ENCODE measurements around the gene PRR5. TPM values are rescaled to one million over a fixed set of nuclear protein-coding genes. Genes with fewer than 3 reads are reported as not detected.
A peak's percentile ranks its signal among the peaks of the same experiment; 100 is the strongest.
"Not testable (repeated sequence)": the region's sequence is repeated elsewhere in the genome, so short reads cannot be mapped to it uniquely, and the experiment has no call there.

Gene PRR5
- total RNA-seq, 1 donor from 2014 or later, result 2.9 TPM

DNA sequence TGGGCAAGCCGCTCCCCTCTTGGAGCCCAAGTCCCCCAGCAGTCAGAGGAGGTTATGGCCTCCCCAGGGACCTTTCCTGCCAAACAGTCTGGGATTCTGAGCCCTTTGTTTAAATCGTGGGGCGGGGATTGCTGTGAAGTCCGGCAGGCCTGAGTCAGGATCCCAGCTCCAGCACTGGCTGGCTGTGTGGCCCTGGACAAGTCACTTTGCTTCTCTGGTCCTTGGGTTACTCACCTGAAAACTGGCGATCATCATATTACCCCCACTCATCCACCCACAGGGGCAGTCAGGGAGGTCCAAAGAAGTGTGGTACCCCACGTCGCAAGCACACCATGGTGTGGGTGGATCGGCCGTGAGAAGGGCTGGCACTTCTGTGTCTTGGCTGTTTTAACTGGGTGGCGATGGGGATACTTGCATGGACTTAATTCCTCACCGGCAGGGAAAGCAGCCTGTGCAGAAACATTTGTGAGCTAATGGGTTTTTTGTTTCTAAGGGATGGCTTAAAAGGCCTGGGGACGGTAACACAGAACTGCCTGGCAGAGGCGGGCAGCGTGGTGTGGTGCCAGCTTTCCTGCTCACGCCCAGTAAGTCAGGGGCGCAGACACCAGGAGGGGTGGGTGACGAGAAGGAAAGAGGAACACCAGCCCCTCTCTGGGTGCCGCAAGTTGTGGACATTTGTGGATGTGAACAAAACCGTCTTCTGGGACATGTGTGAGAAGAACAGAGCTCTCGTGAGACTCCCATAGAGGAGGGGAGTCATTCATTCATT lies 31.6 kb upstream of the PRR5 start:
- intact Hi-C loops (cut with DNase I), result no loop called here
- no peak for DNase-seq
- ATAC-seq (ENCODE audit: poor library complexity), result no peak

GRCh38 chr22:44671742-44672141 lies 30.3 kb upstream of the PRR5 start:
- no peak for ATAC-seq (ENCODE audit: poor library complexity)
- no peak for DNase-seq
- intact Hi-C loops (cut with DNase I), result no loop called here

GRCh38 chr22:44672632-44673031 lies 29.4 kb upstream of the PRR5 start:
- DNase-seq, result no peak
- no peak for ATAC-seq (ENCODE audit: poor library complexity)
- intact Hi-C loops (cut with DNase I), result no loop called here

DNA sequence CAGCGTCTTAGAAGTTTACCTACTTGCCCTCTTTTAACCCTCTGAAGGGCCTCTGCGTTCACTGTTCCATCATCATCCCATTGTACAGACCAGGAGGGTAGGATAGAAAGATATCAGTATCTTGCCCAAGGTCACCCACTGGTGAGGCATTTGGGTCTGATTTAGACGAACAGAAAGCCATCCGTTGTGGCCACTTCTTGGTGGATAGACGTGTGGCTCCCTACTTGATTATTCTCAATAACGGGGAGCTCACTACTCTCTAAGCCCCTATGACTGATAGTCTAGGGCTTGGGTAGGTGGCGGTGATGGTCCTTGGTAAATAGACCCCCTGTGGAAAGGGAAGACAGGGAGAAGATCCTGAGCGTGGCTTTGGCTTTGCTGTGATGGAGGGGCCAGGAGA lies 28.6 kb upstream of the PRR5 start:
- no peak for DNase-seq
- intact Hi-C loops (cut with DNase I), result no loop called here

GRCh38 chr22:44676066-44676440 lies 26.0 kb upstream of the PRR5 start:
- ATAC-seq (ENCODE audit: poor library complexity); DNase-seq; intact Hi-C loops (cut with DNase I): not testable (repeated sequence)

More for the DNA sequence above, 28.6 kb upstream of the PRR5 start:
- no peak for ATAC-seq (ENCODE audit: poor library complexity)

- DNase-seq, result no peak
- peak; percentile 32 for ATAC-seq (ENCODE audit: poor library complexity)
- intact Hi-C loops (cut with DNase I), result no loop called here
Observed at GRCh38 chr22:44676441-44677352, 25.3 kb upstream of the PRR5 start.

- DNase-seq (no peak), ATAC-seq (ENCODE audit: poor library complexity) (no peak)
- intact Hi-C loops (cut with DNase I), result no loop called here
Observed at GRCh38 chr22:44677353-44677840, 24.6 kb upstream of the PRR5 start.

DNA sequence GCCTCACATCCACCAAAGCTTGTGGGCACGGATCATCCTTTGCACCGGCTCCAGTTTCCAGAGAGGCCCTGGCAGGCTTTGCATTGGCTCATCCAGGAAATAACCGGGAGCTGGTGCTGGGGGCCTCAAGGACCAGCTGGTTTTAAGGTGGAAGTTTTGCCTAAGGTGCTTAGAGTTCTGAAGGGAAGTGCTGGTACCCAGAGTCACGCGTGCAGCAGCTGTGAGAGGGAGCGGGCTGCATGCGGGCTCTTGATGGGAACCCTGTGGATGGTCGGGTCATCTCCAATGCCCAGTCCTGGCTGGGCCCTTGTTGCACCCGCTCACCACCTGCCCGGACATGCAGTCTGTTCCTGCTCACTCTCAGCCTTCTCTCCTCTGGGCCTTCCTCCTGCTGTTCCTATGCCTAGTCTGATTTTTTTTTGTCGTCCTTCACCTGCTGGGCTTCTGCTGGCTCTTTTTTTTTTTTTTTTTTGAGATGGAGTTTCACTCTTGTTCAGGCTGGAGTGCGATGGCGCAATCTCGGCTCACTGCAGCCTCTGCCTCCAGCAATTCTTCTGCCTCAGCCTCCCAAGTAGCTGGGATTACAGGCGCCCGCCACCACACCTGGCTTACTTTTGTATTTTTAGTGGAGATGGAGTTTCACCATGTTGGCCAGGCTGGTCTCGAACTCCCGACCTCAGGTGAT lies 24.0 kb upstream of the PRR5 start:
- DNase-seq (no peak), ATAC-seq (ENCODE audit: poor library complexity) (no peak)
- intact Hi-C loops (cut with DNase I), result no loop called here

GRCh38 chr22:44678556-44679305 lies 23.3 kb upstream of the PRR5 start:
- DNase-seq, result no peak
- intact Hi-C loops (cut with DNase I), result no loop called here

GRCh38 chr22:44679306-44679647 lies 22.7 kb upstream of the PRR5 start:
- DNase-seq; intact Hi-C loops (cut with DNase I): not testable (repeated sequence)

More at GRCh38 chr22:44678556-44679305, 23.3 kb upstream of the PRR5 start:
- ATAC-seq (ENCODE audit: poor library complexity), result no peak

GRCh38 chr22:44680058-44680457 lies 21.9 kb upstream of the PRR5 start:
- DNase-seq (no peak), ATAC-seq (ENCODE audit: poor library complexity) (no peak)
- intact Hi-C loops (cut with DNase I), result no loop called here

More at GRCh38 chr22:44679306-44679647, 22.7 kb upstream of the PRR5 start:
- not testable (repeated sequence) for ATAC-seq (ENCODE audit: poor library complexity)

DNA sequence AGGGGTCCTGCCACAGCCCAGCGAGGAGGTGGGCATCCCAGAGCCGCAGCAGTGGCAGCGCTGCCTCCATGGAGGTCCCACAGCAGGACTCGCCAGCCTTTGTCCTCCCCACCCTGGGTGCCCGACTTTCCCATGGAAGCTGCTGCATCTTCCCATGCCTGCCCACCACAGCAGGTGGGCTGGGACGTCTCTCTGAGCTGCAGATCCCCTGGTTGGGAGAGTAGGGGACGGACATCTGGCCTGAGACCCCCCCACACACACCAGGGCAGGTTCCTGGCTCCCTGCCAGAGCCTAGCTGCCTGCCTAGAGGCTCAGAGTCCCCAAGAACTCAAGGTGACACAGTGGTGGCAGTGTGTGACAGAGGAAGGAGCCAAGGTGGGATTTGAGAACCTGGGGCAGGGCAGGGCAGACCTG lies 21.5 kb upstream of the PRR5 start:
- ATAC-seq (ENCODE audit: poor library complexity) (no peak), DNase-seq (no peak)

GRCh38 chr22:44682556-44683168 lies 19.3 kb upstream of the PRR5 start:
- ATAC-seq (ENCODE audit: poor library complexity), result no peak

More for the DNA sequence above, 21.5 kb upstream of the PRR5 start:
- intact Hi-C loops (cut with DNase I), result no loop called here

DNA sequence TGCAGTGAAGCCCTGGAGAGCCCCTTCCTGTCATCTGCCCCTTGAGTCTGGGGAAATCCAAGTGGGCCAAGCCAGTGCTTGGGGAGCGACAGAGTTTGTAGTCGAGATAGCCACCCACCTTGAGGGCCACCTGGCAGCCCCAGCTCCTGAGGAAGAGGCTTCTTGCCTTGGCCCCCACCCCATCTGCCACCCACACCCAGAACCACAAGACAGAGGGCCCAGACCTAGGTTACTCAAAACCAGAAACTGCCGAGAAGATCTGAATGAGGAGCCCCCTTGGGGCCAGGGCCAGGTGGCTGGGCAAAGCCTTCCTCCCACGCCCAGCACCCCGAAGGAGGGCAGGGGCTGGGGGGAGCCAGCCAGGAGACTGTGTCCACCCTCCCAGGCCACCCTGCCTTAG lies 18.8 kb upstream of the PRR5 start:
- no peak for DNase-seq
- ATAC-seq (ENCODE audit: poor library complexity), result no peak
- intact Hi-C loops (cut with DNase I), result no loop called here

More at GRCh38 chr22:44682556-44683168, 19.3 kb upstream of the PRR5 start:
- no peak for DNase-seq
- intact Hi-C loops (cut with DNase I), result no loop called here

GRCh38 chr22:44683881-44684280 lies 18.1 kb upstream of the PRR5 start:
- no peak for ATAC-seq (ENCODE audit: poor library complexity)
- intact Hi-C loops (cut with DNase I), result no loop called here
- no peak for DNase-seq

DNA sequence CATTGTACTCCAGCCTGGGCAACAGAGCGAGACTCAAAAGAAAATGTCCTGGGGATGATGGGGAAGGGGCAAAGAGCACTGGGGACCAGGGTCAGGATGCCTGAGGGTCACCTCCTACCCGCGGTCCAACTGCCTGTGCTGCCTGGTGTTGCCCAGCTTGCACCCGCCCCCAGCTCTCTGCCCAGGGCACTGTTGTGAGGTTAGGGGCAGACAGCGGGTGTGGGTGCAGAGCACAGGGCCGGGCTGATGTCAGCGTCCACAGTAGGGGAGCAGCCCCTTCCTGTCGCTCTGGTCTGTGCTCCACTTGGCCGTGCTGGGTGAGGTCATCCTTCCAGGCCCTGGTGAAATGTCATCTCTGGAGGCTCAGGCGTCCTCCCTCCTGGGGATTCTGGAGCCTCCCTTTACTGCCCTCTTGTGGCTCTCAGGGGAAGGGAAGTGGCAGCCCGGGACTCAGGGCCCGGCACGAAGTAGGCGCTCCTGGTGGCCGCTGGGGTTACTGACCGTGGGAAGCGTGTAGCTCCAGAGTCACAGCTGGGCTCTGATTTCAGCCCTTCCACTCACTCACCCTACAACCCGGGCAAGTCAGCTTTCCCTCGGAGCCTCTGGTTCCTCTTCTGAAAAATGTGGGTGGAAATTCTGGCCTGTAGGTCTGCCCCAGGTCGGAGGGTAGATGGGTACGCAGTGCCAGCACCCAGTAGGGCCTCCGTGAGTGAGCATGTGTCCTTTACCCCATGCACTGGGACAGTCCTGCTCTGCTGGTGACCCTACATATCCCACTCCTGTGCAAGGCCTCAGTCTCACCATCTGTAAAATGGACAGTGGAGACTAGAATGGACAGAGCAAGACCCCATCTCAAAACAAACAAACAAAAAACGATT lies 17.3 kb upstream of the PRR5 start:
- ATAC-seq (ENCODE audit: poor library complexity) (peak; percentile 91), DNase-seq (peak; percentile 85)
- intact Hi-C loops (cut with DNase I), result no loop called here

All from Right ventricle myocardium superior (tissue), 1 donor.